K562 treated with DMSO at 1 percent for 48 hours (cell line): ENCODE measurements around the gene BARHL2. TPM values are rescaled to one million over a fixed set of nuclear protein-coding genes. Genes with fewer than 3 reads are reported as not detected.

Source experiments
- total RNA-seq: library from RNA; unstranded; fragments of 300-600 nt; gene quantifications from 2 replicates; pipeline ENCODE4 v1.2.3, GENCODE V29; 2022; ENCODE audit warnings: low replicate concordance; ENCODE audit errors: extremely low read depth

Gene BARHL2
- total RNA-seq: not detected in 2 replicates

GRCh38 chr1:90716552-90717355 is at the start of gene BARHL2:
Gene BARHL2 (minus strand): TSS chr1:90717302. CDS start chr1:90717195, 107 bp downstream.

